GM10248 (cell line): ENCODE measurements around the gene RBM14.

Experiments used
- CTCF ChIA-PET: fragments of 300-600 bp; sonication (Branson Sonifier 250); formaldehyde crosslinking; extraction: SDS; loops from one replicate; lab custom pipeline; 2021; ENCODE audit warnings: antibody characterized with exemption; lab: Yijun Ruan, JAX
- POLR2A ChIA-PET: fragments of 350-650 bp; sonication (Branson Sonifier 250); formaldehyde crosslinking; extraction: SDS; loops from one replicate; lab custom pipeline; 2020; ENCODE audit warnings: antibody characterized with exemption; lab: Yijun Ruan, JAX
- DNase-seq: peaks from one replicate; pipeline ENCODE4 v3.0.0; 2012; ENCODE audit errors: extremely low spot score
- CTCF ChIP-seq: IDR thresholded peaks from 2 replicates; pipeline ENCODE4 v1.5.1; 2012; ENCODE audit warnings: mild to moderate bottlenecking, low read depth; ENCODE audit errors: extremely low read depth, missing control alignments, control extremely low read depth

The RBM14 gene

GRCh38 chr11:66607126-66607834 is 9.2 kb upstream of the RBM14 start:
- ChIA-PET CTCF (interaction anchor here (0.7 to 2.3 kb wide), 4 partner anchors 9 to 71 kb away, joined by 3 to 6 read pairs (median 4); partner anchors contain the start of genes CCDC87, CCS and RBM14), POLR2A (interaction anchor here (0.6 to 0.7 kb wide), 2 partner anchors 8 to 32 kb away, joined by 3 to 5 read pairs; no protein-coding TSS in a partner anchor)
- no peak for DNase-seq
- TF ChIP-seq CTCF, result no peak

GRCh38 chr11:66609721-66610617 is 6.5 kb upstream of the RBM14 start:
- DNase-seq, result no peak
- TF ChIP-seq CTCF, result no peak
- ChIA-PET CTCF (interaction anchor here (1.4 to 1.9 kb wide), 2 partner anchors 19 to 68 kb away, joined by 3 to 7 read pairs; no protein-coding TSS in a partner anchor), POLR2A (no interaction called here)

- no peak for DNase-seq
- POLR2A ChIA-PET, result no interaction called here
- CTCF ChIA-PET, result interaction anchor here (1.7 kb wide), 1 partner anchor 11 kb away, joined by 4 read pairs; no protein-coding TSS in a partner anchor
- no peak for TF ChIP-seq CTCF
Observed at GRCh38 chr11:66612458-66612857, 4.0 kb upstream of the RBM14 start.

- POLR2A ChIA-PET, result interaction anchor here (1.5 kb wide), 1 partner anchor 24 kb away, joined by 3 read pairs; the partner anchor contains the start of gene RBM4
- CTCF ChIA-PET, result interaction anchor here (0.9 to 1.2 kb wide), 3 partner anchors 8 to 10 kb away, joined by 3 read pairs; no protein-coding TSS in a partner anchor
- DNase-seq, result no peak
- TF ChIP-seq CTCF, result no peak
Observed at GRCh38 chr11:66614073-66614472, 2.4 kb upstream of the RBM14 start.

DNA sequence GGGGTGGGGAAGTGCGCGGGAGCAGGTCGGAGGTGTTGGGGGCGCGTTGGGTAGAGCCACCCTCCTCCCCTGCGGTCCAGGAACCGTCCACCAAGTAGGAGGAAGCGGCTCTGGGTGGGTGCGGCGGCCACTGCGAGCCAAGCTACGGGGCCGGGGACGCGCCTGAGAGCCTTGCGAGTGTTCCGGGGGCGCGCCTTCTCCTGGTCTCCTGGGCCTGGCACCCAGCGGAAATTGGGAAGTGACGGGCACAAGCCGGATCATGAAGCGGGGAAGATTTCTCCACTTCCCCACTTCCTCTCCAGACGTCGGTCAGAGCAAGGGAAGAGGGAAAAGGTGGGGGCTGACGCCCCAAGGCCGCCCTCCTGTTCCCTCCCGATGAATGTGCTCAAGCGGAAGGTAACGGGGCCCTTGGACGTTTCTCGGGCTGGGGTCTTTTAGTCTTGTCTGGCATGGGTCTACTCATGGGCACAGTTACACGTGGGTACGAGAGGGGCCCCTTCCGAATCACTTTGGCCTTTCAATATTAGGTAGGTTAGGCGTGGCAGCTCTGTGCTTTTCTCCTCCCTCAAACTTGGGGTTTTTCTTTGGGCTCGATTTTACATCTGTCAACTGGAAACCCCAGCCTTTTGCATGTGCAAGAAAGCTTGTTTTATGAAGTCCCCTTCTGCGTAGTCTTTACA is 865 bp downstream of the RBM14 start:
- DNase-seq, result no peak
- POLR2A ChIA-PET, result interaction anchor here (0.6 to 1.9 kb wide), 7 partner anchors 13 to 89 kb away, joined by 3 to 24 read pairs (median 4); partner anchors contain the start of genes CCDC87, CCS and RBM4
- CTCF ChIA-PET, result interaction anchor here (1.0 to 1.7 kb wide), 6 partner anchors 11 to 61 kb away, joined by 3 to 9 read pairs (median 4); partner anchors contain the start of genes CCDC87, CCS, RBM4 and RBM4B
- TF ChIP-seq CTCF, result no peak
